ENCODE results near the gene MAP4K1. TPM values are rescaled to one million over a fixed set of nuclear protein-coding genes. Genes with fewer than 3 reads are reported as not detected.

MAP4K1 gene
- polyA plus RNA-seq, 2 of the 4 experiments (the other 2 are of a cell fraction): 1.2 to 2.6 TPM

- Histone ChIP-seq H3K27ac (peak overlapping the region in 1 of 2 experiments; percentile 69; a peak in 2 of 6 replicates), H3K4me2 (no peak overlapping the region), H3K9me3 (peaks cover 18% of the 10 kb centered on the region; the same call in 2 of the 3 replicates), H3K4me1 (peaks cover 14% of the 10 kb centered on the region), H3K4me3 (no peak overlapping the region)
- no peak for DNase-seq (ENCODE audit: low read depth in 1 of 2, low spot score in 1 of 2)
- no peak for FAIRE-seq
- ChIA-PET POLR2A (interaction anchor here (1.0 kb wide), 1 partner anchor 113 kb away, joined by 3 read pairs; no protein-coding TSS in a partner anchor), CTCF (interaction anchor here (0.6 to 6.4 kb wide), 33 partner anchors 14 to 601 kb away, joined by 3 to 149 read pairs (median 9); partner anchors contain the start of genes EIF3K, FAM98C, MAP4K1 and MRPS12)
- ATAC-seq: no peak
- 96% methylated on average over 8 of the region's 8 CpGs for WGBS (ENCODE audit: missing lambda C conversion rate)
- TF ChIP-seq TFCP2L1 (CRISPR knock-in tag; IDR thresholded peaks at IDR 0.05): no peak
- no peak for TF ChIP-seq CTCF (IDR thresholded peaks at IDR 0.05)
- TF ChIP-seq RARB (CRISPR knock-in tag; IDR thresholded peaks at IDR 0.05): no peak
- TF ChIP-seq CEBPB (IDR thresholded peaks at IDR 0.05): peak in 1 of 2 experiments; percentile 14; a peak in 1 of 4 replicates
- no peak for TF ChIP-seq MAFK (IDR thresholded peaks at IDR 0.05; ENCODE audit: partially characterized antibody)
Measured at GRCh38 chr19:38545596-38545995, 72.2 kb downstream of the MAP4K1 start.

GRCh38 chr19:38544569-38545315 lies 73.0 kb downstream of the MAP4K1 start:
- FAIRE-seq: no peak
- peak overlapping the region; percentile 78 for H3K4me2 ChIP-seq
- WGBS (ENCODE audit: missing lambda C conversion rate): 46% methylated on average over 6 of the region's 6 CpGs
- peak overlapping the region; percentile 37 for H3K4me3 ChIP-seq
- peaks cover 22% of the 10 kb centered on the region; the same call in 2 of the 3 replicates for H3K9me3 ChIP-seq
- peak; percentile 4 to 19; a peak in 3 of 6 replicates for ATAC-seq
- peaks cover 14% of the 10 kb centered on the region for H3K4me1 ChIP-seq
- ChIA-PET CTCF (interaction anchor here (0.6 to 6.4 kb wide), 68 partner anchors 8 to 649 kb away, joined by 3 to 149 read pairs (median 5); partner anchors contain the start of genes EIF3K, FAM98C, MAP4K1 and MRPS12), POLR2A (interaction anchor here (0.9 to 1.9 kb wide), 8 partner anchors 10 to 386 kb away, joined by 3 to 22 read pairs (median 5); partner anchors contain the start of genes EIF3K, HNRNPL, MRPS12 and SARS2)
- H3K27ac ChIP-seq: peak overlapping the region; percentile 59 to 69
- no peak for DNase-seq (ENCODE audit: low read depth in 1 of 2, low spot score in 1 of 2)
- TF ChIP-seq KDM5A (IDR thresholded peaks at IDR 0.05): no peak
- peak; percentile 74 for TF ChIP-seq USF2 (IDR thresholded peaks at IDR 0.05)
- no peak for TF ChIP-seq FOSB (CRISPR knock-in tag; IDR thresholded peaks at IDR 0.05)
- peak in 1 of 2 experiments; percentile 20; a peak in 1 of 5 replicates for TF ChIP-seq JUN (IDR thresholded peaks at IDR 0.05)
- TF ChIP-seq CTCF (IDR thresholded peaks at IDR 0.05): peak; percentile 100
- TF ChIP-seq CHD2 (IDR thresholded peaks at IDR 0.05; ENCODE audit: low read length, partially characterized antibody): no peak
- no peak for TF ChIP-seq CEBPB (IDR thresholded peaks at IDR 0.05)
- TF ChIP-seq SMC3 (IDR thresholded peaks at IDR 0.05): no peak
- 0 out of 2 replicates have a peak, but pooled peaks have one; percentile 14 for TF ChIP-seq RFX5 (IDR thresholded peaks at IDR 0.05)
- peak; percentile 99; a peak in 4 of 5 replicates for TF ChIP-seq RAD21 (conservative IDR thresholded peaks at IDR 0.05 in 1 of 2, IDR thresholded peaks at IDR 0.05 in 1 of 2)
- TF ChIP-seq FOXS1 (CRISPR knock-in tag; IDR thresholded peaks at IDR 0.05): no peak
- TF ChIP-seq HOXA7 (CRISPR knock-in tag; IDR thresholded peaks at IDR 0.05): no peak
- TF ChIP-seq REST (IDR thresholded peaks at IDR 0.05): no peak
